ENCODE data around the gene KREMEN1.

The KREMEN1 gene

GRCh38 chr22:29208879-29209623 is 136.2 kb downstream of the KREMEN1 start:
- TF ChIP-seq CTCF (IDR thresholded peaks at IDR 0.05): no peak

GRCh38 chr22:29209624-29209929 is 136.7 kb downstream of the KREMEN1 start:
- no peak for TF ChIP-seq CTCF (IDR thresholded peaks at IDR 0.05)

GRCh38 chr22:29211066-29211465 is 138.2 kb downstream of the KREMEN1 start:
- TF ChIP-seq CTCF (IDR thresholded peaks at IDR 0.05): no peak

GRCh38 chr22:29211466-29211865 is 138.6 kb downstream of the KREMEN1 start:
- no peak for TF ChIP-seq CTCF (IDR thresholded peaks at IDR 0.05)

- no peak for TF ChIP-seq CTCF (IDR thresholded peaks at IDR 0.05)
Observed at GRCh38 chr22:29212743-29213142, 139.9 kb downstream of the KREMEN1 start.

- no peak for TF ChIP-seq CTCF (IDR thresholded peaks at IDR 0.05)
Observed at GRCh38 chr22:29213493-29213892, 140.7 kb downstream of the KREMEN1 start.

- no peak for TF ChIP-seq CTCF (IDR thresholded peaks at IDR 0.05)
Observed at GRCh38 chr22:29214232-29214631, 141.4 kb downstream of the KREMEN1 start.

Data from LNCAP (cell line).